Measurements from ENCODE around the gene AMH. TPM values are rescaled to one million over a fixed set of nuclear protein-coding genes. Genes with fewer than 3 reads are reported as not detected.

AMH gene
- polyA plus RNA-seq, 4 donors: 1.1 to 3.0 (median 2.0) TPM

GRCh38 chr19:2230807-2231533 is 18.2 kb upstream of the AMH start:
- FAIRE-seq (no peak), DNase-seq (peak in 1 of 2 donors; percentile 58)
- H3K27ac ChIP-seq (ENCODE audit: low read depth in 1 of 3, low read length in 2 of 3): peak overlapping the region in 2 of 3 donors; percentile 26 to 47
- peaks cover 15 to 89% (median 33%) of the 10 kb centered on the region in 3 donors for H3K36me3 ChIP-seq (ENCODE audit: control insufficient read depth in 3 of 3, insufficient read depth in 2 of 3, low read depth in 1 of 3, low read length in 3 of 3)
- 26 to 61% (median 38%) methylated on average over 11 to 12 of the region's 12 CpGs for WGBS, 3 donors
- peaks cover 0 to 28% (median 0%) of the 10 kb centered on the region in 3 donors for H3K4me1 ChIP-seq (ENCODE audit: control insufficient read depth in 3 of 3, insufficient read depth in 2 of 3, low read depth in 1 of 3, low read length in 2 of 3)
- no peak overlapping the region for H3K4me3 ChIP-seq (ENCODE audit: low read depth in 1 of 3, low read length in 3 of 3)
- no peaks in the 10 kb centered on the region for H3K9me3 ChIP-seq (ENCODE audit: control insufficient read depth in 2 of 2, insufficient read depth in 1 of 2, low read depth in 1 of 2, low read length in 1 of 2)
- H3K27me3 ChIP-seq (ENCODE audit: control insufficient read depth in 3 of 3, insufficient read depth in 3 of 3, low read length in 3 of 3): no peaks in the 10 kb centered on the region

DNA sequence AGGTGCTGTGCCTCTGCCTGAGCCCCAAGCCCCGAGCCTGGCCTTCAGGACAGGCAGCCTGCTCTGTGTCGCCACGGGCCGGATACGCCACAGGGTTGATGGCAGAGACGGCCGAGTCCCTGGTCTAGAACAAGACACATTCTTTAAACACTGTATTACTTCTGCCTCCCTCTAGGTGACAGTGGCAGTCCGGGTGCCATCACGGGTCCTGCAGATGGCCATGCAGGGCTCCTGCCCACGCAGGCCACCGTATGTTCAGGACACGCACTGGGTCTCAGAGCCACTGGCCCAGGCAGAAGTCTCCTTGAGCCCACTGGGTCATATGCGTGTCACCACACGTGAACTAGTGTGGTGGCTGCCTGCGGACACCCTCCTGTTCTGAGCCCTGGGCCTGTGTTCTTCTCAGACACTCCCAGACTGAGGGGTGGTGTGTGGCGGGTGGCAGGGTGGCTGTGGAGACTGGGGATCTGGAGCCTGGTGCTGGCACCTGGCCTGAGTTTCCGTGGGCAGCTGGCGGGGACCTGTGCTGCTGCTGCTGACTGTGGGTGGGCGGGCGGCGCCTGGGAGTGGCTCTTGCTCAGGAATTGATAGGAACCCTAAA is 17.4 kb upstream of the AMH start:
- FAIRE-seq (no peak), DNase-seq (no peak)
- Histone ChIP-seq H3K9me3 (ENCODE audit: control insufficient read depth in 2 of 2, insufficient read depth in 1 of 2, low read depth in 1 of 2, low read length in 1 of 2) (no peaks in the 10 kb centered on the region), H3K4me3 (ENCODE audit: low read depth in 1 of 3, low read length in 3 of 3) (no peak overlapping the region), H3K27me3 (ENCODE audit: control insufficient read depth in 3 of 3, insufficient read depth in 3 of 3, low read length in 3 of 3) (no peaks in the 10 kb centered on the region), H3K4me1 (ENCODE audit: control insufficient read depth in 3 of 3, insufficient read depth in 2 of 3, low read depth in 1 of 3, low read length in 2 of 3) (peaks cover 0 to 28% (median 0%) of the 10 kb centered on the region in 3 donors), H3K27ac (ENCODE audit: low read depth in 1 of 3, low read length in 2 of 3) (peak overlapping the region in 1 of 3 donors; percentile 40), H3K36me3 (ENCODE audit: control insufficient read depth in 3 of 3, insufficient read depth in 2 of 3, low read depth in 1 of 3, low read length in 3 of 3) (peaks cover 15 to 82% (median 28%) of the 10 kb centered on the region in 3 donors)
- 55 to 73% (median 60%) methylated on average over 19 to 21 of the region's 21 CpGs for WGBS, 3 donors

DNA sequence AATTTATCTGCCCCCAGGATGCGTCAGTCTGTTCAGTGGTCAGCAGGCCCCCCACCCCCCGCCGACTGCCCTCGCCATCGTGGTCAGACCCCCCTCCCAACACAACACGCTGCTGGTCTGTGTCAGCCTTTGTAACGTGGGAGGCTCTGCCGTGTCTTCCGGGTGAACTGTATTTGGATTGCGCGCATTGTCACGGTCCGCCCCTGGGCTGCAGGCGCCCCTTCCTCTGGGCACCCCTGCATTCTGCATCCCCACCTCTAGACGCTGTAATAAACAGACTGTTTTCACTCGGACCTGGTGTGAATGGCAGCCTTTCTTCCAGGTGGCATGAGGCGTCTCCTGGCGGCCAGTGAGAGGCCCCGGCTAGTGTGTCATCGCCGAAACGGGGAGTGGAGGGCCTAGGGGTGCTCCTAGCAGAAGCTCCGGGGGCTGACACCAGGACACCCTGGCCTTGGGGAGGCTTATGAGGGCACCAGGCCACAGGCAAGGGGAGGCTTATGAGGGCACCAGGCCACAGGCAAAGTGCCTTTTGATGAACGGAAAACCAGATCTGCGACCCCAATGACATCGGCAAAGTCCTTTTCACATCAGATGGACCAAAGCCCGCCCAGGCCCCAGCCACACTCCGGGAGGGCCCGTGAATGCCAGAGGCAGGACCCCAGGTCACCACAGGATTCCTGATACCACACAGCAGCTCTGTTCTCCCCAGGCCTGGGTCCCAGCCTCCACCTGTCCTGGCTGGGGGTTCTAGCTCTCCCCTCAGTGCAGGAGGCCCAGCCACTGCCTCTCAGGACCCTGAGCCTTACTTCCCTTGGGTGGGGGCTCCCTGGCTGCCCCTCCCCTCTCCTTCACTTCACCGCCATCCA is 16.6 kb upstream of the AMH start:
- WGBS, 3 donors: 63 to 72% (median 71%) methylated on average over 30 of the region's 30 CpGs
- FAIRE-seq (no peak), DNase-seq (no peak)
- peaks cover 0 to under 1% of the 10 kb centered on the region in 2 donors for H3K9me3 ChIP-seq (ENCODE audit: control insufficient read depth in 2 of 2, insufficient read depth in 1 of 2, low read depth in 1 of 2, low read length in 1 of 2)
- peak overlapping the region in 2 of 3 donors; percentile 40 to 43 for H3K27ac ChIP-seq (ENCODE audit: low read depth in 1 of 3, low read length in 2 of 3)
- no peak overlapping the region for H3K4me3 ChIP-seq (ENCODE audit: low read depth in 1 of 3, low read length in 3 of 3)
- H3K36me3 ChIP-seq (ENCODE audit: control insufficient read depth in 3 of 3, insufficient read depth in 2 of 3, low read depth in 1 of 3, low read length in 3 of 3): peaks cover 15 to 80% (median 23%) of the 10 kb centered on the region in 3 donors
- no peaks in the 10 kb centered on the region for H3K27me3 ChIP-seq (ENCODE audit: control insufficient read depth in 3 of 3, insufficient read depth in 3 of 3, low read length in 3 of 3)
- peaks cover 0 to 32% (median 1%) of the 10 kb centered on the region in 3 donors for H3K4me1 ChIP-seq (ENCODE audit: control insufficient read depth in 3 of 3, insufficient read depth in 2 of 3, low read depth in 1 of 3, low read length in 2 of 3)

- no peaks in the 10 kb centered on the region for H3K27me3 ChIP-seq (ENCODE audit: control insufficient read depth in 3 of 3, insufficient read depth in 3 of 3, low read length in 3 of 3)
- H3K9me3 ChIP-seq (ENCODE audit: control insufficient read depth in 2 of 2, insufficient read depth in 1 of 2, low read depth in 1 of 2, low read length in 1 of 2): peaks cover 0 to 2% of the 10 kb centered on the region in 2 donors
- 42 to 75% (median 58%) methylated on average over 23 to 25 of the region's 25 CpGs for WGBS, 3 donors
- FAIRE-seq (no peak), DNase-seq (no peak)
- H3K4me1 ChIP-seq (ENCODE audit: control insufficient read depth in 3 of 3, insufficient read depth in 2 of 3, low read depth in 1 of 3, low read length in 2 of 3): peaks cover 4 to 43% (median 6%) of the 10 kb centered on the region in 3 donors
- peak overlapping the region in 2 of 3 donors; percentile 99 to 100 for H3K27ac ChIP-seq (ENCODE audit: low read depth in 1 of 3, low read length in 2 of 3)
- H3K4me3 ChIP-seq (ENCODE audit: low read depth in 1 of 3, low read length in 3 of 3): no peak overlapping the region
- H3K36me3 ChIP-seq (ENCODE audit: control insufficient read depth in 3 of 3, insufficient read depth in 2 of 3, low read depth in 1 of 3, low read length in 3 of 3): peaks cover 15 to 78% (median 20%) of the 10 kb centered on the region in 3 donors
These were observed 15.4 kb upstream of the AMH start for GRCh38 chr19:2233601-2234280.

DNA sequence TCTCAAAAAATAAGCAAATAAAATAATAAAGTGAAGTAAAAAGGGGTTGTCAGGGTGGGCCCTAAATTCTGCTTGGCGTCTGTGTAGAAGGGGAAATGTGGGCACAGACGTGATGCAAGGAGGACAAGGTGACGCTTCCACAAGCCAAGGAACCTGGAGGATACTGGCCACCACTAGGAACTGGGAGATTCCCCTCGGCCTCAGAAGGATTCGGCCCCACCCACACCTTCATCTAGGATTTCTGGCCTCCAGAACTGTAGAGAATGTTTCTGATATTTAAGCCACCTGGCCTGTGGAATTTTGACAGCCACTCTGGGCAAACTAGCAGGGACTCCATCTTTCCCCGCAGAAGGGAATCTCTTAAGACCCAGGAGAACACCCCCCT is 14.1 kb upstream of the AMH start:
- Histone ChIP-seq H3K4me1 (ENCODE audit: control insufficient read depth in 3 of 3, insufficient read depth in 2 of 3, low read depth in 1 of 3, low read length in 2 of 3) (peaks cover 4 to 53% (median 6%) of the 10 kb centered on the region in 3 donors), H3K4me3 (ENCODE audit: low read depth in 1 of 3, low read length in 3 of 3) (peak overlapping the region; percentile 71 to 98 (median 83)), H3K36me3 (ENCODE audit: control insufficient read depth in 3 of 3, insufficient read depth in 2 of 3, low read depth in 1 of 3, low read length in 3 of 3) (peaks cover 8 to 72% (median 9%) of the 10 kb centered on the region in 3 donors), H3K27me3 (ENCODE audit: control insufficient read depth in 3 of 3, insufficient read depth in 3 of 3, low read length in 3 of 3) (no peaks in the 10 kb centered on the region), H3K9me3 (ENCODE audit: control insufficient read depth in 2 of 2, insufficient read depth in 1 of 2, low read depth in 1 of 2, low read length in 1 of 2) (peaks cover 0 to 2% of the 10 kb centered on the region in 2 donors), H3K27ac (ENCODE audit: low read depth in 1 of 3, low read length in 2 of 3) (peak overlapping the region; percentile 97 to 100 (median 99))
- DNase-seq (no peak), FAIRE-seq (no peak)
- WGBS, 3 donors: 12 to 42% (median 23%) methylated on average over 6 of the region's 6 CpGs

DNA sequence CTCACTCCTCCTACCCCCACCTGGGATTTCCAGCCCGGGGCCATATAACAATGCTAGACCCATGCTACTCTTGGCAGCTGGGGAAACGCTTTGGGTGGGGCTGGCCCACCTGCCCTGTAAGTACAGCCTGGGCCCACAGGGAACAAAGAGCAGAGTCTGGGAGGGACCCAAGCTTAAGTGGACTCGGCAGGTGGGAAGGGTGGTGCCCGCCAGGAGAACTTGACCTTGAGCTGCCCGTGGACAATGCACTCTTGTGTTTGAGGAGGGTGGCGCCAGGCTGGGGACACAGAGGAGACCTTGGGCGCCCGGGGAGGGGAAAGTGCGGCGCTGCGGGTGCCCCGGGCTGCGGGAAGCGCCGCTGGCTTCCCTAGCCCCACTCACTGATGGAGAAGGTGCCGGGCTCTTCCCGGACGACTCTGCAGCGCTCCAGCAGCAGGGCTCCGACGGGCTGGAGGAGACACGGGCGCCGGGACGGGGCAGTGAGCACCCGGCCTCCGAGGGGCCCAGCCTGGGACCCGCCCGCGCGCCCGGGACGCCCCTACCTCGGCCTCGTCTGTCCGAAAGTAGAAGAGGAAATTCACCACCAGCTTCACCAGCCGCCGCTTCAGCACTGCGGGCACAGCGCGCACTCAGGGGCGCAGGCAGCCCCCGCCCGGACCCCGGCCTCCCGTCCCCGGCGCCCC is 13.6 kb upstream of the AMH start:
- Histone ChIP-seq H3K36me3 (ENCODE audit: control insufficient read depth in 3 of 3, insufficient read depth in 2 of 3, low read depth in 1 of 3, low read length in 3 of 3) (peaks cover 4 to 72% (median 5%) of the 10 kb centered on the region in 3 donors), H3K27me3 (ENCODE audit: control insufficient read depth in 3 of 3, insufficient read depth in 3 of 3, low read length in 3 of 3) (no peaks in the 10 kb centered on the region), H3K4me1 (ENCODE audit: control insufficient read depth in 3 of 3, insufficient read depth in 2 of 3, low read depth in 1 of 3, low read length in 2 of 3) (peaks cover 4 to 59% (median 6%) of the 10 kb centered on the region in 3 donors), H3K27ac (ENCODE audit: low read depth in 1 of 3, low read length in 2 of 3) (peak overlapping the region; percentile 97 to 100 (median 99)), H3K9me3 (ENCODE audit: control insufficient read depth in 2 of 2, insufficient read depth in 1 of 2, low read depth in 1 of 2, low read length in 1 of 2) (peaks cover 0 to 2% of the 10 kb centered on the region in 2 donors), H3K4me3 (ENCODE audit: low read depth in 1 of 3, low read length in 3 of 3) (peak overlapping the region; percentile 71 to 98 (median 83))
- FAIRE-seq (no peak), DNase-seq (peak; percentile 93 to 97)
- WGBS, 3 donors: 0 to 1% (median 0%) methylated on average over 28 to 48 of the region's 48 CpGs

DNA sequence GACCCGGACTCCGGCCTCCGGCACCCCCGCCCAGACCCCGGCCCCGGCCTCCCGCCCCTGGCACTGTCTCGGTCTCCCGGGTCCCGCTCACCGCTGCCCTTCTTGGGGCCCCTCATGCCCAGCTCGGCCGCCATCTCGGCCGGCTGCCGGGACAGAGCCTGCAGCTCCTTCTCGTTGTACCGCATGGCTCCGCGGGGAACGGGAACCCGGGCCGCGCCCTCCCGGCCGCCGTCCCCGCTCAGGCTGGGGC is 13.1 kb upstream of the AMH start:
- Histone ChIP-seq H3K27me3 (ENCODE audit: control insufficient read depth in 3 of 3, insufficient read depth in 3 of 3, low read length in 3 of 3) (no peaks in the 10 kb centered on the region), H3K36me3 (ENCODE audit: control insufficient read depth in 3 of 3, insufficient read depth in 2 of 3, low read depth in 1 of 3, low read length in 3 of 3) (peaks cover 4 to 72% (median 5%) of the 10 kb centered on the region in 3 donors), H3K27ac (ENCODE audit: low read depth in 1 of 3, low read length in 2 of 3) (peak overlapping the region; percentile 97 to 100 (median 99)), H3K9me3 (ENCODE audit: control insufficient read depth in 2 of 2, insufficient read depth in 1 of 2, low read depth in 1 of 2, low read length in 1 of 2) (peaks cover 0 to 2% of the 10 kb centered on the region in 2 donors), H3K4me1 (ENCODE audit: control insufficient read depth in 3 of 3, insufficient read depth in 2 of 3, low read depth in 1 of 3, low read length in 2 of 3) (peaks cover 4 to 60% (median 10%) of the 10 kb centered on the region in 3 donors), H3K4me3 (ENCODE audit: low read depth in 1 of 3, low read length in 3 of 3) (peak overlapping the region; percentile 71 to 98 (median 83))
- DNase-seq (no peak), FAIRE-seq (no peak)
- WGBS, 3 donors: 0 to 1% (median 1%) methylated on average over 13 to 28 of the region's 28 CpGs

All from small intestine (tissue), 7 donors.